Right cardiac atrium (tissue), 5 donors: ENCODE results near the gene MREG. TPM values are rescaled to one million over a fixed set of nuclear protein-coding genes. Genes with fewer than 3 reads are reported as not detected.

Experiments
- ATAC-seq, 2 donors: fragments of 200-7000 bp; cut with Tn5 transposase; one replicate each; pipeline versions ENCODE4 v1.8.0 to v1.9.1; 2020; ENCODE audit warnings: moderate library complexity in 2 of 2, mild to moderate bottlenecking in 1 of 2
- DNase-seq, 3 donors: peaks; one replicate each; pipeline ENCODE4 v3.0.0-alpha.2; 2020
- H3K27ac ChIP-seq: one replicate; pipeline ENCODE4 v1.5.1; 2013; ENCODE audit warnings: mild to moderate bottlenecking, low read length, control low read depth, moderate library complexity
- H3K27me3 ChIP-seq: one replicate; pipeline ENCODE4 v1.6.1; 2013; ENCODE audit not compliant: control insufficient read depth, insufficient read depth
- H3K4me1 ChIP-seq: one replicate; pipeline ENCODE4 v1.6.1; 2013; ENCODE audit warnings: low read length; ENCODE audit not compliant: control insufficient read depth, insufficient read depth
- H3K4me3 ChIP-seq: one replicate; pipeline ENCODE4 v1.5.1; 2013; ENCODE audit warnings: low read length, control low read depth
- H3K9me3 ChIP-seq: one replicate; pipeline ENCODE4 v1.6.1; 2013; ENCODE audit warnings: low read length; ENCODE audit not compliant: control insufficient read depth
- WGBS: extraction: QIAGEN DNeasy Blood & Tissue Kit; methylation state at CpG from one replicate; pipeline ENCODE4 v1.1.7; 2013; 5-methylcytosine and 5-hydroxymethylcytosine counted together
- intact Hi-C, 4 donors: fragments of 100-400 bp; cut with DNase I; formaldehyde crosslinking; loops; one replicate each; pipeline versions ENCODE4 v1.11.0 to v1.14.0; 2022 to 2023
- polyA plus RNA-seq: library from polyadenylated mRNA; stranded (reverse); fragments of 200-250 nt; gene quantifications from one replicate; pipeline ENCODE4 v1.2.3, GENCODE V29; 2013
- total RNA-seq, 4 donors: library from RNA; stranded (reverse); fragmentation: NEBNext Ultra II Directional; extraction: Animal tissue kit (Norgen Biotek cat#: 25700); gene quantifications; one replicate each; pipeline ENCODE4 v1.2.1, GENCODE V29; 2021
- donor health status: healthy with polysubstance abuse.
- donor health status: DM: no; HTN: yes; CAD: no.
- donor health status: DM: no; HTN: no; CAD: no.
- donor health status: DM: no; HTN: yes; CAD: no; lungs with severe emphysema.
- donor health status: DM: yes; HTN: yes; CAD: no.

The MREG gene
- total and polyA plus RNA-seq, 5 donors: 0.31 to 0.82 (median 0.50) TPM

DNA sequence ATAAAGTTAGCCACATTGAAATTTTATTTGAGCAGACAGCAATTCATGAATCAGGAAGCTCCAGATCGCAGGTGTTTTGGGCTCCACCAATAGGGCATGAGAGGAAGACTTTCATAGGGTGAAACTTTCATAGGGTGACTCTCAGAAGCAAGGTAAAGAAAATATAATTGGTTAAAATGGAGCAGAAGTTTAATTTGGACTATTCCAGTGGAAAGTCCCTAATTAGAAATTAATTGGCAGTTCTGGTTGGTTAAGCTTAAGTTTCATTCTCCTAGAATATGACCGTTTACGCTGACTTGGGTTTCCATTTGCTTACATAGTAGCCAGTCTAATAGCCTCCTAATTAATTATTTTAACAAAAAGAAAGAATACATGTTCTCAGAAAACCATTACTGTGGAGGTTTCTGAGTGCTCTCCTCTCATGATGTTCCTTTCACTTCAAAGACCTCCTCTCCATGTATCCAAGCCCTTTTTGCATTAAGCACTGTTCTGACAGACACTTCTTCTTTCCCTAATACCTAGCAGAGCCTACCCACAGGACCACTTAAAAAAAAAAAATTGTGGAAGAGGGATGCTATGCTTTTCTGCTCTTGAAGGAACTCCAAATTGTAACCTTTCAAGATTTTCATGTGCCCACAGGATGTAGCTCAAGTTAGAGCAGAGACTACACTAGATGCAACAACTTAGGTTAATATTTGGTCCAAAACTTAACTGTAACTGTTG lies 99.1 kb downstream of the MREG start:
- DNase-seq: no peak
- intact Hi-C loops: loop anchor here in 2 of 4 donors (10.0 kb wide), 1 partner anchor 459 kb away; no protein-coding TSS in a partner anchor
- H3K27ac ChIP-seq: no peak overlapping the region
- WGBS: 98% methylated on average over 3 of the region's 3 CpGs
- no peak overlapping the region for H3K4me3 ChIP-seq
- peaks cover 1% of the 10 kb centered on the region for H3K4me1 ChIP-seq
- ATAC-seq: no peak
- H3K9me3 ChIP-seq: no peaks in the 10 kb centered on the region
- no peaks in the 10 kb centered on the region for H3K27me3 ChIP-seq

DNA sequence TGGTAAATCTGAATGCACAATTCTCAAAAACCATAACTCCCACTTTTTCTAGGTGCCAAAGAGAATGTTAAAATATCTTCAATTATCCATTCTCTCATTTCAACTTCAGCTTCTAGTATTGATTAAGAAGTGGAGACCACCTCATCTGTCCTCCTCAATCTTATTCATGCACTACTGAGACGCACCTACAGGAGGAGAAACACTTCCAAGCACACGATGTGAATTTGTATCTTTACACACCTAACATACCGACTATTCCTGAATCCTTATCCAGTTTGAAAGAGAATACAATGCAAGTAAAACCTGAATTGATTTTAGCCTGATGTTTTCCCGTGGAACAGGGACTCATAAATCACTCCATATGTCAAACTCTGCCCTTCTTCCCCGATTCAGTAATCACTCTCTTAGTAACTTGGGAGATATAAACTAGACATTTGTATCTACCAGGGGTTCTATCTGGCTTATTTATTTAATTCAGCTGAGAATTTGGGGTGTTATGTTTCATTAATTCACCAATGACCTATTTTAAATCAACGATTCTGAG lies 101.0 kb downstream of the MREG start:
- Histone ChIP-seq H3K27ac (no peak overlapping the region), H3K4me3 (no peak overlapping the region), H3K4me1 (no peaks in the 10 kb centered on the region), H3K9me3 (no peaks in the 10 kb centered on the region), H3K27me3 (no peaks in the 10 kb centered on the region)
- intact Hi-C loops: loop anchor here in 2 of 4 donors (10.0 kb wide), 1 partner anchor 458 kb away; no protein-coding TSS in a partner anchor
- DNase-seq: no peak
- WGBS: 56% methylated on average over 6 of the region's 6 CpGs
- ATAC-seq: no peak

- WGBS: 79% methylated on average over 8 of the region's 8 CpGs
- Histone ChIP-seq H3K4me3 (no peak overlapping the region), H3K27me3 (no peaks in the 10 kb centered on the region), H3K27ac (no peak overlapping the region), H3K4me1 (no peaks in the 10 kb centered on the region), H3K9me3 (no peaks in the 10 kb centered on the region)
- intact Hi-C loops: loop anchor here in 2 of 4 donors (10.0 kb wide), 1 partner anchor 457 kb away; no protein-coding TSS in a partner anchor
- ATAC-seq: no peak
- DNase-seq: no peak
Observed at GRCh38 chr2:215911301-215912085, 101.9 kb downstream of the MREG start.

DNA sequence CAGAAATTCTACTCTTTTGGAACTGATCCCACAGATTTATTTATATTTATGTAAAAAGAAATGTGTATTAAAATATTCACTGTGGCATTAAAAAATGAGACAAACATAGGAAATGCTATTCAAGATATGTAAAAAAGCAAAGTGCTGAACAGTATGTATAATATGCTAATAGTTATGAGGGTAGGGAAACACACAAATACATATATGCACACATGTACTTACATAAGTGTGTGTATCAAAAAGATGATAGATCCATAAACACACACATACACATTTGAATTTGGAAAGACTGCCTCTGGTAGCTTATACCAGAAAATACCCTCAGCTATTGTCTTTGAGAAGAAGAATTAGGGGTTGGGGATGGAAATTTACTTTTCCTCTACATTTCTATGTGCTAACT lies 103.2 kb downstream of the MREG start:
- intact Hi-C loops: loop anchor here in 2 of 4 donors (10.0 kb wide), 1 partner anchor 455 kb away; no protein-coding TSS in a partner anchor
- H3K9me3 ChIP-seq: no peaks in the 10 kb centered on the region
- no peak overlapping the region for H3K4me3 ChIP-seq
- H3K27ac ChIP-seq: no peak overlapping the region
- no peaks in the 10 kb centered on the region for H3K4me1 ChIP-seq
- no peak for ATAC-seq
- H3K27me3 ChIP-seq: no peaks in the 10 kb centered on the region
- no peak for DNase-seq

DNA sequence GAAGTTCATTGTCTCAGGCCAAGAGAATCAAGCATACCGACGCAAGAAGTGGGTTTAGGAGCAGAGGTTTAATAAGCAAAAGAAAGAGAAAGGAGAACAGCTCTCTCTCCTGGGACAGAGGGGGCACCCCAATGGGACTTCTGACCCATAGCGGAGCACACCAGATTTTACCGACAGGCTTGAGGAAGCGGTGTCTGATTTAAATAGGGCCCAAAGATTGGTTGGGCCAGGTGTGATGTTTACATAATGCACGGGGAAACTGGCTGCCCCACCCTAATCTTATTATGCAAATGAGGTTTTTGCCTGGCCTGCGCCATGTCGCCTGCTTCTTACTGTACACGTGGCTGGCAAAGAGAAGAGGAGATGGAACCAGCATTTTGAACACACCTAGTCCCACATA lies 106.2 kb downstream of the MREG start:
- H3K9me3 ChIP-seq: no peaks in the 10 kb centered on the region
- no peak for ATAC-seq
- H3K27me3 ChIP-seq: no peaks in the 10 kb centered on the region
- no peaks in the 10 kb centered on the region for H3K4me1 ChIP-seq
- no peak overlapping the region for H3K27ac ChIP-seq
- no peak overlapping the region for H3K4me3 ChIP-seq
- intact Hi-C loops: no loop called here
- DNase-seq: no peak
- 92% methylated on average over 9 of the region's 9 CpGs for WGBS

DNA sequence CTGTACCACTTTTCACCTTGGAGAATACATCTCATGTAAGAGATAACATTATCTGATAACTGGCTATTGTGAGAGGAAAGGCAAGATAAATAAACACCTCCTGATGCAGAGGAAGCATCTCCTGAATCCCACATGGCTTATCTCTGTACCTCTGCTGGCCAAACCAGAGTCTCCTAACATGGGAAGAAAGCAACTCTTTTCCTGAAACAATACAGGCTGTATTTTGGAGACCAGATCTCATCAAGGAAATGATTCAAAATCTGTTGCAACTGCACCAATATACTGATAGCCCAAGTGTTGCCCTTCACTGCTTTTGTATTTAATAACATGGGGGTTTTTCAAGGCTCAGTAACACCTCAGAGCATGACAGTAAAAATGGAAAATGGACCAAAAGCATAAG lies 106.9 kb downstream of the MREG start:
- Histone ChIP-seq H3K27me3 (no peaks in the 10 kb centered on the region), H3K4me3 (no peak overlapping the region), H3K4me1 (no peaks in the 10 kb centered on the region), H3K9me3 (no peaks in the 10 kb centered on the region), H3K27ac (no peak overlapping the region)
- intact Hi-C loops: no loop called here
- peak in 1 of 2 donors; percentile 35 for ATAC-seq
- no peak for DNase-seq

GRCh38 chr2:215905691-215906090 lies 107.7 kb downstream of the MREG start:
- Histone ChIP-seq H3K27me3 (no peaks in the 10 kb centered on the region), H3K4me1 (no peaks in the 10 kb centered on the region), H3K27ac (no peak overlapping the region), H3K9me3 (no peaks in the 10 kb centered on the region), H3K4me3 (no peak overlapping the region)
- intact Hi-C loops: no loop called here
- no peak for DNase-seq
- WGBS: 89% methylated on average over 5 of the region's 5 CpGs
- ATAC-seq: no peak

DNA sequence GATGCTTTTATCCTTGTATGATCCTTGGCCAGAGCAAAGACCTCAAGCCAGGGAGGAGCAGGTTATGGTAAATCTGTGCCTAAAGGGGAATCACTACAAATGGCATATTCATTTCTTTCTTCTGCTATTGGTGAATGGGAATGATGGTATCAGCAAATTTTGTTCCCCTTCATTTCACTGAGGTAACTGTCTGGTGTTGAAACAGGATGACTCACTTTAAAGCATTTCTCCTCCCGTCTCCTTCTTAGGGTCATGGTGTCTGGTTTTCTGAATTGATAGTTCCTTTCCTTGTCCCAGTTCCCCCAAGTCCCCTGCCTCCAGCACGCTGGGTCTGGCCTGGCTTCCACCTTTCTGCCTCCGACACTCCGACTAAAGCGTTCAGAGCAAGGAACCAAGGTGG lies 109.2 kb downstream of the MREG start:
- intact Hi-C loops: no loop called here
- no peak overlapping the region for H3K4me3 ChIP-seq
- H3K27me3 ChIP-seq: no peaks in the 10 kb centered on the region
- H3K27ac ChIP-seq: no peak overlapping the region
- DNase-seq (peak in 1 of 3 donors; percentile 43), ATAC-seq (no peak)
- WGBS: 86% methylated on average over 5 of the region's 5 CpGs
- no peaks in the 10 kb centered on the region for H3K9me3 ChIP-seq
- H3K4me1 ChIP-seq: no peaks in the 10 kb centered on the region

- 97% methylated on average over 1 of the region's 1 CpG for WGBS
- Histone ChIP-seq H3K27ac (no peak overlapping the region), H3K4me3 (no peak overlapping the region), H3K9me3 (no peaks in the 10 kb centered on the region), H3K27me3 (no peaks in the 10 kb centered on the region), H3K4me1 (no peaks in the 10 kb centered on the region)
- intact Hi-C loops: no loop called here
- ATAC-seq: no peak
- no peak for DNase-seq
Observed at GRCh38 chr2:215903203-215903602, 110.1 kb downstream of the MREG start.

DNA sequence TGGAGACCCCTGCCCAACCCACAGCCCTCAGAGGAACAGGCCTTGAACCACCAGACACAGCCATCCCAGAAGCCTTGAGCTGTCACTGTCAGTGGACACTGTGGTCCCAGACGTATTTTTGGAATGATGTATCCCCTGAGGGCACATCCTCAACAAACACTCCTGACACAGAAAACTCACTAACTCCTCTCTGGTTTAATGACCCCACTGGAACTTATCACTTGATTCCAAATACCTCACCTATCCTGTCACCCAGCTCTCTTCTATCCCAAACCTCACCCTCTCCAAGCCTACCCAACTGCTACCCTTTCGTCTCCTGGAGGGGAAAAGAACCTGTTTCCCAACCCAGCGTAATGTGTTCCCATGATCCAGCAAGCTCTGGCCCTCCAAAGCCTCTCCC lies 111.6 kb downstream of the MREG start:
- DNase-seq: no peak
- 89% methylated on average over 3 of the region's 3 CpGs for WGBS
- ATAC-seq: no peak
- H3K4me1 ChIP-seq: no peaks in the 10 kb centered on the region
- intact Hi-C loops: no loop called here
- no peaks in the 10 kb centered on the region for H3K27me3 ChIP-seq
- no peak overlapping the region for H3K4me3 ChIP-seq
- no peaks in the 10 kb centered on the region for H3K9me3 ChIP-seq
- H3K27ac ChIP-seq: no peak overlapping the region

GRCh38 chr2:215900843-215901242 lies 112.5 kb downstream of the MREG start:
- Histone ChIP-seq H3K27ac (no peak overlapping the region), H3K4me1 (no peaks in the 10 kb centered on the region), H3K9me3 (no peaks in the 10 kb centered on the region), H3K4me3 (no peak overlapping the region), H3K27me3 (no peaks in the 10 kb centered on the region)
- intact Hi-C loops: no loop called here
- 70% methylated on average over 3 of the region's 3 CpGs for WGBS
- no peak for ATAC-seq
- no peak for DNase-seq
